SK-N-SH (cell line): ENCODE data around the gene STRBP. TPM values are rescaled to one million over a fixed set of nuclear protein-coding genes. Genes with fewer than 3 reads are reported as not detected.

ENCODE experiments used
- CTCF ChIA-PET: fragments of 300-600, 350-600 bp; formaldehyde crosslinking; extraction: SDS; loops from one replicate; lab custom pipeline; 2021; lab: Yijun Ruan, JAX
- POLR2A ChIA-PET: fragments of 350-600 bp; sonication (Branson Sonifier 250); formaldehyde crosslinking; extraction: SDS; loops from one replicate; lab custom pipeline; 2020; ENCODE audit warnings: antibody characterized with exemption, inconsistent platforms; lab: Yijun Ruan, JAX
- DNase-seq: peaks from one replicate; pipeline ENCODE4 v3.0.0; 2012
- H2AFZ ChIP-seq: fragments of 200-600 bp; sonication (generic); 2 replicates; pipeline ENCODE4 v1.8.1; 2016; ENCODE audit warnings: antibody characterized with exemption, mild to moderate bottlenecking, low read depth
- H3F3A ChIP-seq: fragments of 200-600 bp; sonication (generic); replicated peaks from 2 replicates; pipeline ENCODE3; 2016; ENCODE audit warnings: antibody characterized with exemption, mild to moderate bottlenecking; ENCODE audit not compliant: insufficient read depth
- H3K27ac ChIP-seq, 2 experiments: fragments of 200-500 bp in 1 of 2; fragments of 200-600 bp in 1 of 2; sonication (Bioruptor generic) in 1 of 2; sonication (generic), shearing (Covaris generic) in 1 of 2; 2 replicates each; pipeline versions ENCODE4 v1.5.1 to v1.6.1; 2014 to 2016; ENCODE audit warnings: low read depth in 2 of 2, inconsistent platforms in 1 of 2, low read length in 1 of 2, mild to moderate bottlenecking in 1 of 2, mixed read lengths in 1 of 2
- H3K27me3 ChIP-seq: fragments of 200-600 bp; sonication (generic), shearing (Covaris generic); 2 replicates; pipeline ENCODE4 v1.6.1; 2016; ENCODE audit warnings: mixed run types; ENCODE audit not compliant: insufficient read depth
- H3K36me3 ChIP-seq, 2 experiments: fragments of 200-500 bp in 1 of 2; fragments of 200-600 bp in 1 of 2; sonication (Bioruptor generic) in 1 of 2; sonication (generic) in 1 of 2; replicated peaks in 1 of 2; 2 replicates each; pipeline versions ENCODE3 to v1.5.1; 2014 to 2016; ENCODE audit warnings: low read length in 1 of 2, mild to moderate bottlenecking in 1 of 2; ENCODE audit not compliant: insufficient read depth in 2 of 2, control insufficient read depth in 1 of 2
- H3K4me1 ChIP-seq, 2 experiments: fragments of 200-500 bp in 1 of 2; fragments of 200-600 bp in 1 of 2; sonication (Bioruptor generic) in 1 of 2; sonication (generic), shearing (Covaris generic) in 1 of 2; 2 replicates each; pipeline versions ENCODE4 v1.5.1 to v1.6.1; 2014 to 2016; ENCODE audit warnings: low read depth in 1 of 2, low read length in 1 of 2, mixed run types in 1 of 2; ENCODE audit not compliant: insufficient read depth in 2 of 2, control insufficient read depth in 1 of 2
- H3K4me2 ChIP-seq: fragments of 200-600 bp; sonication (generic), shearing (Covaris generic); 2 replicates; pipeline ENCODE4 v1.6.1; 2017; ENCODE audit warnings: mixed run types
- H3K4me3 ChIP-seq, 2 experiments: fragments of 200-500 bp in 1 of 2; fragments of 200-600 bp in 1 of 2; sonication (Bioruptor generic) in 1 of 2; sonication (generic), shearing (Covaris generic) in 1 of 2; 2 replicates each; pipeline versions ENCODE4 v1.5.1 to v1.8.1; 2014 to 2016; ENCODE audit warnings: low read depth in 2 of 2, inconsistent platforms in 1 of 2, low read length in 1 of 2, mild to moderate bottlenecking in 1 of 2, mixed read lengths in 1 of 2, moderate library complexity in 1 of 2
- H3K79me2 ChIP-seq: fragments of 200-600 bp; sonication (generic); 2 replicates; pipeline ENCODE4 v1.8.1; 2017; ENCODE audit warnings: mild to moderate bottlenecking; ENCODE audit not compliant: insufficient read depth
- H3K9ac ChIP-seq: fragments of 200-600 bp; sonication (generic); 2 replicates; pipeline ENCODE4 v1.6.1; 2017; ENCODE audit warnings: mixed run types
- H3K9me2 ChIP-seq: fragments of 200-600 bp; sonication (generic); 2 replicates; pipeline ENCODE4 v1.6.1; 2017; ENCODE audit warnings: mixed run types
- H3K9me3 ChIP-seq: fragments of 200-600 bp; sonication (generic); 2 replicates; pipeline ENCODE4 v1.6.1; 2017; ENCODE audit warnings: mixed run types, mild to moderate bottlenecking, moderate library complexity
- H4K20me1 ChIP-seq: fragments of 200-600 bp; sonication (generic); 2 replicates; pipeline ENCODE4 v1.6.1; 2017; ENCODE audit warnings: mild to moderate bottlenecking, mixed run types; ENCODE audit not compliant: insufficient read depth
- CTCF ChIP-seq: fragments of 200-600 bp; sonication (generic); IDR thresholded peaks from 2 replicates; pipeline ENCODE4 v1.6.1; 2017; ENCODE audit warnings: antibody characterized with exemption, mild to moderate bottlenecking, moderate library complexity
- ELF1 ChIP-seq: IDR thresholded peaks from 2 replicates; pipeline ENCODE4 v1.4.0; 2012
- EP300 ChIP-seq, 2 experiments: IDR thresholded peaks; 2 replicates each; pipeline versions ENCODE4 v1.4.0 to v1.6.1; 2012; ENCODE audit warnings: borderline replicate concordance in 1 of 2, low read depth in 1 of 2, low read length in 1 of 2
- EZH2phosphoT487 ChIP-seq: fragments of 200-600 bp; sonication (generic); IDR thresholded peaks from 2 replicates; pipeline ENCODE4 v1.6.1; 2017; ENCODE audit warnings: low read depth, mixed run types, mild to moderate bottlenecking, antibody characterized with exemption, moderate library complexity, borderline replicate concordance
- FOSL2 ChIP-seq: IDR thresholded peaks from 2 replicates; pipeline ENCODE4 v1.4.0; 2012; ENCODE audit warnings: low read depth, mild to moderate bottlenecking, moderate library complexity, borderline replicate concordance
- FOXJ3 ChIP-seq: sonication (generic); formaldehyde crosslinking; IDR thresholded peaks from 2 replicates; pipeline ENCODE4 v1.5.1; 2020; ENCODE audit warnings: mild to moderate bottlenecking, missing genetic modification reagents
- FOXM1 ChIP-seq: IDR thresholded peaks from 2 replicates; pipeline ENCODE4 v1.4.0; 2012; ENCODE audit warnings: low read depth, mild to moderate bottlenecking
- GATA2 ChIP-seq: sonication (generic); formaldehyde crosslinking; IDR thresholded peaks from 2 replicates; pipeline ENCODE4 v1.5.0; 2020; ENCODE audit warnings: mild to moderate bottlenecking, missing genetic modification reagents
- JUND ChIP-seq: IDR thresholded peaks from 2 replicates; pipeline ENCODE4 v1.4.0; 2012
- MEF2A ChIP-seq: IDR thresholded peaks from 2 replicates; pipeline ENCODE4 v1.4.0; 2012; ENCODE audit warnings: low read depth, borderline replicate concordance
- MXI1 ChIP-seq: IDR thresholded peaks from 2 replicates; pipeline ENCODE4 v1.6.1; 2012; ENCODE audit warnings: mild to moderate bottlenecking, low read depth, low read length, improper control_type of control experiment
- NFIC ChIP-seq: IDR thresholded peaks from 2 replicates; pipeline ENCODE4 v1.4.0; 2012; ENCODE audit warnings: borderline replicate concordance
- POLR2AphosphoS5 ChIP-seq: IDR thresholded peaks from 2 replicates; pipeline ENCODE4 v1.6.1; 2012; ENCODE audit warnings: low read depth, low read length
- REST ChIP-seq: IDR thresholded peaks from 2 replicates; pipeline ENCODE4 v1.6.1; 2012; ENCODE audit warnings: mild to moderate bottlenecking, low read depth, low read length, moderate library complexity
- RXRA ChIP-seq: IDR thresholded peaks from 2 replicates; pipeline ENCODE4 v1.4.0; 2012; ENCODE audit warnings: low read depth, mild to moderate bottlenecking, borderline replicate concordance
- USF1 ChIP-seq: IDR thresholded peaks from 2 replicates; pipeline ENCODE4 v1.4.0; 2012; ENCODE audit warnings: low read depth, borderline replicate concordance
- ZBTB33 ChIP-seq: IDR thresholded peaks from 2 replicates; pipeline ENCODE4 v1.4.0; 2012; ENCODE audit warnings: low read depth, borderline replicate concordance
- WGBS: methylation state at CpG from one replicate; pipeline ENCODE4 v1.1.6; 2017; ENCODE audit warnings: low lambda C conversion rate; 5-methylcytosine and 5-hydroxymethylcytosine counted together
- polyA plus RNA-seq, 3 experiments: library from polyadenylated mRNA; depleted of rRNA; stranded (reverse); fragments of >200 nt; gene quantifications; 2 replicates each; pipeline ENCODE4 v1.2.3, GENCODE V29; 2012
- TF ChIP-seq, protein P1 (sequence below): IDR thresholded peaks from 2 replicates; pipeline ENCODE4 v1.4.0; 2012; ENCODE audit warnings: low read depth
- TF ChIP-seq, protein P2 (sequence below): IDR thresholded peaks from 2 replicates; pipeline ENCODE4; 2012

STRBP gene
- polyA plus RNA-seq, 1 of the 3 experiments (the other 2 are of a cell fraction) = 5.9 TPM

- Histone ChIP-seq H3K9me2 (no peaks in the 10 kb centered on the region; the same call in 1 of the 2 replicates), H2AFZ (no peak overlapping the region), H3K9ac (no peak overlapping the region), H3K4me3 (no peak overlapping the region), H3K9me3 (no peaks in the 10 kb centered on the region), H3F3A (no peaks in the 10 kb centered on the region), H3K4me1 (no peaks in the 10 kb centered on the region), H3K27me3 (no peaks in the 10 kb centered on the region), H4K20me1 (no peaks in the 10 kb centered on the region), H3K36me3 (no peaks in the 10 kb centered on the region), H3K4me2 (no peak overlapping the region), H3K79me2 (no peaks in the 10 kb centered on the region), H3K27ac (no peak overlapping the region)
- 52% methylated on average over 1 of the region's 1 CpG for WGBS
- no peak for DNase-seq
- no peak for TF ChIP-seq REST
- TF ChIP-seq EZH2phosphoT487 = no peak
- no peak for TF ChIP-seq EP300 (IDR thresholded peaks at IDR 0.05; ENCODE audit: borderline replicate concordance in 1 of 2, low read depth in 1 of 2, low read length in 1 of 2)
- no peak for TF ChIP-seq CTCF
- TF ChIP-seq, protein P1, sequence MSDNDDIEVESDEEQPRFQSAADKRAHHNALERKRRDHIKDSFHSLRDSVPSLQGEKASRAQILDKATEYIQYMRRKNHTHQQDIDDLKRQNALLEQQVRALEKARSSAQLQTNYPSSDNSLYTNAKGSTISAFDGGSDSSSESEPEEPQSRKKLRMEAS = no peak
- no peak for TF ChIP-seq RXRA
- TF ChIP-seq JUND = no peak
- TF ChIP-seq FOXM1 = no peak
- no peak for TF ChIP-seq NFIC
- TF ChIP-seq GATA2 (CRISPR knock-in tag) = no peak
- no peak for TF ChIP-seq FOSL2
- no peak for TF ChIP-seq USF1
- TF ChIP-seq POLR2AphosphoS5 = no peak
- TF ChIP-seq, protein P2, sequence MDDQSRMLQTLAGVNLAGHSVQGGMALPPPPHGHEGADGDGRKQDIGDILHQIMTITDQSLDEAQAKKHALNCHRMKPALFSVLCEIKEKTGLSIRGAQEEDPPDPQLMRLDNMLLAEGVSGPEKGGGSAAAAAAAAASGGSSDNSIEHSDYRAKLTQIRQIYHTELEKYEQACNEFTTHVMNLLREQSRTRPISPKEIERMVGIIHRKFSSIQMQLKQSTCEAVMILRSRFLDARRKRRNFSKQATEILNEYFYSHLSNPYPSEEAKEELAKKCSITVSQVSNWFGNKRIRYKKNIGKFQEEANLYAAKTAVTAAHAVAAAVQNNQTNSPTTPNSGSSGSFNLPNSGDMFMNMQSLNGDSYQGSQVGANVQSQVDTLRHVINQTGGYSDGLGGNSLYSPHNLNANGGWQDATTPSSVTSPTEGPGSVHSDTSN = no peak
- TF ChIP-seq ELF1 = no peak
- TF ChIP-seq MEF2A = no peak
- TF ChIP-seq MXI1 = no peak
- no peak for TF ChIP-seq ZBTB33
- no peak for TF ChIP-seq FOXJ3 (CRISPR knock-in tag)
- POLR2A ChIA-PET = no interaction called here
- CTCF ChIA-PET = no interaction called here
These were observed 76.7 kb downstream of the STRBP start for GRCh38 chr9:123191680-123192079.
